OCI-LY1 (cell line): ENCODE measurements around the gene PTPRJ.

Experiments used
- EZH2 ChIP-seq: fragments of 200-600 bp; sonication (generic), shearing (Covaris generic); IDR thresholded peaks from 2 replicates; pipeline ENCODE4 v1.8.0; 2017; ENCODE audit warnings: borderline replicate concordance, mixed run types, mild to moderate bottlenecking, antibody characterized with exemption, low read length, moderate library complexity, mixed read lengths
- TF ChIP-seq, protein P1 (sequence below): fragments of 200-600 bp; sonication (generic), shearing (Covaris generic); IDR thresholded peaks from 2 replicates; pipeline ENCODE4 v1.5.1; 2017; ENCODE audit warnings: mild to moderate bottlenecking, antibody characterized with exemption, low read length, moderate library complexity, mixed read lengths

DNA sequence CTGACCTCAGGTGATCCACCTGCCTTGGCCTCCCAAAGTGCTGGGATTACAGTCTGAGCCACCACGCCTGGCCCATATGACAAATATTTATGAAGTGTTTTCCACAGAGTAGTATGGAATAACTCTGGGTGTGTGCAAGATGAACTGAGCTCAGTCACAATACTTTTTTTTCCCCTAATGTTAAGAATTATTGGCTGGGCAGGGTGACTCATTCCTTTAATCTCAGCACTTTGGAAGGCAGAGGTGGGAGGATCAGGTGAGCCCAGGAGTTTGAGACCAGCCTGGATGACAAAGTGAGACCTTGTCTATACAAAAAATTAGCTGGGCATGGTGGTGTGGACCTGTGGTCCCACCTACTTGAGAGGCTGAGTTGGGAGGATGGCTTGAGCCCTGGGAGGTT lies 6.4 kb downstream of the PTPRJ start:
- no peak for TF ChIP-seq EZH2
- TF ChIP-seq, protein P1, sequence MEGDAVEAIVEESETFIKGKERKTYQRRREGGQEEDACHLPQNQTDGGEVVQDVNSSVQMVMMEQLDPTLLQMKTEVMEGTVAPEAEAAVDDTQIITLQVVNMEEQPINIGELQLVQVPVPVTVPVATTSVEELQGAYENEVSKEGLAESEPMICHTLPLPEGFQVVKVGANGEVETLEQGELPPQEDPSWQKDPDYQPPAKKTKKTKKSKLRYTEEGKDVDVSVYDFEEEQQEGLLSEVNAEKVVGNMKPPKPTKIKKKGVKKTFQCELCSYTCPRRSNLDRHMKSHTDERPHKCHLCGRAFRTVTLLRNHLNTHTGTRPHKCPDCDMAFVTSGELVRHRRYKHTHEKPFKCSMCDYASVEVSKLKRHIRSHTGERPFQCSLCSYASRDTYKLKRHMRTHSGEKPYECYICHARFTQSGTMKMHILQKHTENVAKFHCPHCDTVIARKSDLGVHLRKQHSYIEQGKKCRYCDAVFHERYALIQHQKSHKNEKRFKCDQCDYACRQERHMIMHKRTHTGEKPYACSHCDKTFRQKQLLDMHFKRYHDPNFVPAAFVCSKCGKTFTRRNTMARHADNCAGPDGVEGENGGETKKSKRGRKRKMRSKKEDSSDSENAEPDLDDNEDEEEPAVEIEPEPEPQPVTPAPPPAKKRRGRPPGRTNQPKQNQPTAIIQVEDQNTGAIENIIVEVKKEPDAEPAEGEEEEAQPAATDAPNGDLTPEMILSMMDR = no peak
